ENCODE results near the gene PROCR.
"Not testable (repeated sequence)": the region's sequence is repeated elsewhere in the genome, so short reads cannot be mapped to it uniquely, and the experiment has no call there.

Gene PROCR

DNA sequence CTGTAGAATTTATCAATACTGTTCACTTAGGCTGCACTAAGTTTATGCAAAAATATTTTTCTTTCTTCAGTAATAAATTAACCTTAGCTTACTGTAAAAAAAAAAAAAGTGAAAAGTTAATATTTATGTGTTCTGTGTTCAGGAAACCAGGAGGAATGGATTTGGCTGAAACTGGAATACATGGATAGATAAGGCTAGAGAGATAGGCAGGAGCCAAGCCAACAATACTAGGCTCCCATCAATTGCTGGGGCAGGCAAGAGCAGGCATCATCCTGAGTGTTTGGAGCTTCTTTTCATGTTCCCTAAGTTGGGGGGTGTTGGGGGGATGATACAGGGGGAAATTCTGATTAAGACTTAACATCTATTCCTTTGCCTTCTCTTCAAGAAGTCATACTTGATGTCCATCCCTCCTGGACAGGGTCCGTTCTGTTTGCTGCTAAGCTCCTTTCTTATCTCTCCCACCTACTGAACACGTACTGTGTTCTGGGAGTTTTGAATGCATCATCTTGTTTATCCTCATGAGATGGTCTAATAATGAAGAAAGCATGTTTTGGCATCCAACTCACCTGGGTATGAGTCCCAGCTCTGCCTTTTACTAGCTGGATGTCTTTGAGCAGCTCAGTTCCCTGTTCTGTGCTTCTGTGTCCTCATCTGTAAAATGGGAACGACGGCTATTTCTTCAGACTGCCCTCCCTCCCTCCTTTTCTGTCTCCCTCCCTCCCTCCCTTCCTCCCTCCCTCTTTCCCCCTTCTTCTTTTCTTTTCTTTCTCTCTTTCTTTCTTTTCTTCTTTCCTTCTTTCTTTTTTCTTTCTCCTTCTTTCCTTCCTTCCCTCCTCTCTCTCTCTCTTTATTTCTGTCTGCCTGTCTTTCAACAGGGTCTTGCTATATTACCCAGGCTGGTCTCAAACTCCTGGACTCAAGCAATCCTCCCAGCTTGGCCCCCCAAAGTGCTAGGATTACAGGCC is 6.4 kb upstream of the PROCR start:
- DNase-seq: no peak

DNA sequence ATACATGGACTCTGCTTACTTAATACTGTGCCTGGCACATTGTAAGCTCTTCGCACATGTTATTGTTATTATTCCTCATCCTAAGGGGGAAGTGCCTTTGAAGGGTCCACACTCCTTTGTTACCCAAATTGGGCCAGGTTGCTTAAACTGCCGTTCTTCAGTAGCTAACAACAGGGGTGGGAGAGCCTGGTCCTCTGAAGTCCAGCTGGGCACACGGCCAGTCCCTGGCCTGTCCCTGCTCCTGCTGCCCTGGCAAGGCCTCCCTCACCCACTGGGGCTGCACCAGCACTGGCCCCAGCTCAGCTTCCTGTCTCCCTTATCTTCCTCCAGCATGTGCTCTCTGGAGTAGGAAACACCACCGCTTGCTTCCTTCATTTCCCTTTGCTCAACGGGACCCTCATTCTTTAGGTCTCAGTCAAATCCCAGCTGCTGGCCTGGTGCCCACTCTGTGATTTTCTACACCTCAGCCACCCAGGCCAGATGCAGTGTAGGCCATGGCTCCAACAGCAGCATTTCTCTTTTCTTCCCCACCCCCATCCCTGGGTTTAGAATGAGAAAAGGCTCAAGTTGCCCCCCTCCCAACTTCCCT is 5.5 kb upstream of the PROCR start:
- no peak for DNase-seq

DNA sequence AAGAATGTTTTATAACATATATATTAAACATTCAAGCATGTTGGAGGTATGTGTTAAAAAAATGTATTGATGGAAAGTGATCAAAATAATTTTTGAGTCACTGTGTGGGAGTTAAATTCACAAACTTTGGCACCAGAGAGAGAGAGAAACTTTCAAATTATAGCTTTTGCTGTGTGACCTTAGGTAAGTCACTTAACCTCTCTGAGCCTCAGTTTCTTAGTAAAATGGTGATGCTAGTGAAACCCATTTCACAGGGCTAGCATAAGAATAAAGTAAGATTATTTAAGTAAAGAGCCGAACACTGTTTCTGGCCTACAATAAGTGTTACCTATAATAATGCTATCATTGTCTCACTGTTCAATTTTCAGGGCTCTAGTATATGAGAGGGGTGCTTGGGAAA is 4.1 kb upstream of the PROCR start:
- no peak for DNase-seq

DNA sequence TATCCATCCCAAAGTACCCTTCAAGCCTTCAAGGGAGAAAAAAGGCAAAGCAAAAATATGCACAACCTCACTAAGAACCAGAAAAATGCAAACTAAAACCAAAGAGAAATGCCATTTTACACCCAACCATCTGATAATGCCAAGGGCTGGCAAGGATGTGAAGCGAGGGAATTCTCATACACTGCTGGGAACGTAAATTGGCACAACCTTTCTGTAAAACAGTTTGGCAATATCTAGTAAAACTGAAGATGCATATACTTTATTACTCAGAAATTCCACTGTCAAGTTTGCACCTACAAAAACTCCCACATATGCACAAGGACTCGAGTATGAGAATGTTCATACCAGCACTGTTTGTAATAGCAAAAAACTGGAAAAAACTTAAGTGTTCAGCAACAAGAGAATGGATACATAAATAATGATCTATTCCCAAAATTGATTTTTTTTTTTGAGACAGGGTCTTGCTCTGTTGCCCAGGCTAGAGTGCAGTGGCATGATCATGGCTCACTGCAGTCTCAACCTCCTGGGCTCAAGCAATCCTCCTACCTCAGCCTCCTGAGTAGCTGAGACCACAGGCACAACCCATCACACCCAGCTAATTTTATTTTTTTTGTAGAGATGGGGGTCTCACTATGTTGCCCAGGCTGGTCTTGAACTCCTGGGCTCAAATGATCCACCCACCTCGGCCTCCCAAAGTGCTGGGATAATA is 3.0 kb upstream of the PROCR start:
- DNase-seq: not testable (repeated sequence)

DNA sequence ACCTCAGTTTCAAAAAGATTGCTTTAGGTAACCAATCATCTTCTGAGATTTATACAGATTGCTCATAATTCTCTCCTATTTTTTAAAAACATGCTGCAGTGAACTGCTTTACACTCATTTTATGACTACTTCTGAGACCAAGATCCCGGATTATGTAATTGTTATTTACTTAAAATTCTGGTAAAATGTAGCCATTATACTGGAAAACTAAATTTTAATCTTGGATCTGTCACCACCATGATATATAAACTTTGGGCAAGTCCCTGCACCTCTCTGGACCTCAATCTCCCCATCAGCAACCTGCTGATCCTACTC is 477 bp upstream of the PROCR start:
- no peak for DNase-seq

DNA sequence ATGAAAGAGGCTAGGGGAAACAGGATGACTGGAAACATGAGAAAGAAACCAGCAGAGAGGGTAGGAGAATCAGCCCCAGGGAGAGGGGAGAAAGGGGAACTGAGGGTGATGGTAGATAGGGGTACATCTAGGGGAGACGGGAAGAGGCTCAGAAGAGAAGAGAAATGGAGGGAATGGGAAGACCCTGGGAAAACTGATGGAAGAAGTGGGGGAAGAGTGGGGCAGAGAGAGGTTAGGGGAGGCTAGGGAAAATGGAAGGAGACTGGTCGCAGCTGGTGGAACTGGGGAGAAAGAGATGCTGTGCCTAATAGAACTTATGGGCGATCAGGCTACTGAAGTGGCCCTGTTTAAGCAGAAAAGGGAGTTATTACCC is 548 bp downstream of the PROCR start:
- no peak for DNase-seq

DNA sequence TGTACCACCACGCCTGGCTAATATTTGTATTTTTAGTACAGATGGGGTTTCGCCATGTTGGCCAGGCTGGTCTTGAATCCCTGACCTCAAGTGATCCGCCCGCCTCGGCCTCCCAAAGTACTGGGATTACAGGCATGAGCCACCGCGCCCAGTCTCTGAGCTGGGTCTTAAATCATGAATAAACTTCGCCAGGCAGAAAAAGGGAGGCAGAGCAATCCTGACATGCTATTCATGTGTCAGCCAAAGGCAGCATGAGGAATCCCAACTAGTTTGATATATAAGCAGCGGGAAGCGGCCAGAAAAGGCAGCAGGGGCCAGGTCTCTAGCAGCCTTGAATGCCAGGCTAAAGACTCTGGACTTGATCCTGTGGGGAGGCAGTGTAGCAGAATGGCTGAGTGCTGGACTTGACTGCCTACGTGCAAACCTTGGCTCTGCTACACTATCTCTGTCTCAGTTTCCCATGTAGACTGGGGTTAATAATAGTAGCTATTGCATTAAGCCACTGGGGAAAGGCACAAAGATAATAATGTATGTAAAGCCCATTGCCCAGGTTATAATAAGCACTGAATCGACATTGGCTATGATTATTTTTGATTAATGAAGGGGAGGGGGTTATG is 1.8 kb downstream of the PROCR start:
- DNase-seq: no peak

DNA sequence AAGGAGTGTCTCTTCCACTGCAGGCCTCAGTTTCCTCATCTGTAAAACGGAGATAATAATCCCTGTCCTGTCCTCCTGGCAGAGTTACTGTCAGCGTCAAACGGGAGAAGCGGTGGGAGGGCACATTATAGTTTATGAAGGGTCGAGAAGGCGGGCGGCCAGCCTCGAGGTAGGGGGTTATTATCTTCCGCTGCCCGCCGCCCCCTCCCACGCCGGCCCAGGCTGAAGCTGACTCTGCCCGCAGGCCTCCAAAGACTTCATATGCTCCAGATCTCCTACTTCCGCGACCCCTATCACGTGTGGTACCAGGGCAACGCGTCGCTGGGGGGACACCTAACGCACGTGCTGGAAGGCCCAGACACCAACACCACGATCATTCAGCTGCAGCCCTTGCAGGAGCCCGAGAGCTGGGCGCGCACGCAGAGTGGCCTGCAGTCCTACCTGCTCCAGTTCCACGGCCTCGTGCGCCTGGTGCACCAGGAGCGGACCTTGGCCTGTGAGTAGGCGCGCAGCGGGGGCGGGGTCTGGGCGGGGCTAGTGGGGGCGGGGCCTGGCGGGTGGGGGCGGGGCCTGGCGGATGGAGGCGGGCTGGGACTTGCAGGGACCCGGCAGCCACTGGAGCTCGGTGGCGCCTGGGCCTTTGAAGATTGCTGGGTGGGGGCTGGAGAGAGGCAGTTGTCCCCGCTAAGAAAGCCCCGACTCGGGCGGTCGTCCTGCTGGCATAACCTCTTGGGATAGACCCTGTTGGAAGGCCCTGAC is 2.8 kb downstream of the PROCR start:
- no peak for DNase-seq

DNA sequence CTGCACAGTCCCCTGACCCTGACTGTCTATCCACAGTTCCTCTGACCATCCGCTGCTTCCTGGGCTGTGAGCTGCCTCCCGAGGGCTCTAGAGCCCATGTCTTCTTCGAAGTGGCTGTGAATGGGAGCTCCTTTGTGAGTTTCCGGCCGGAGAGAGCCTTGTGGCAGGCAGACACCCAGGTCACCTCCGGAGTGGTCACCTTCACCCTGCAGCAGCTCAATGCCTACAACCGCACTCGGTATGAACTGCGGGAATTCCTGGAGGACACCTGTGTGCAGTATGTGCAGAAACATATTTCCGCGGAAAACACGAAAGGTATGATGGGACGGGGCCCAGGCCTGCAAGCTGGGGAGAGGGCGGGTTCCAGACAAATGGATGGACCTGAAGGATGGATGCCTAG is 4.3 kb downstream of the PROCR start:
- DNase-seq: no peak

DNA sequence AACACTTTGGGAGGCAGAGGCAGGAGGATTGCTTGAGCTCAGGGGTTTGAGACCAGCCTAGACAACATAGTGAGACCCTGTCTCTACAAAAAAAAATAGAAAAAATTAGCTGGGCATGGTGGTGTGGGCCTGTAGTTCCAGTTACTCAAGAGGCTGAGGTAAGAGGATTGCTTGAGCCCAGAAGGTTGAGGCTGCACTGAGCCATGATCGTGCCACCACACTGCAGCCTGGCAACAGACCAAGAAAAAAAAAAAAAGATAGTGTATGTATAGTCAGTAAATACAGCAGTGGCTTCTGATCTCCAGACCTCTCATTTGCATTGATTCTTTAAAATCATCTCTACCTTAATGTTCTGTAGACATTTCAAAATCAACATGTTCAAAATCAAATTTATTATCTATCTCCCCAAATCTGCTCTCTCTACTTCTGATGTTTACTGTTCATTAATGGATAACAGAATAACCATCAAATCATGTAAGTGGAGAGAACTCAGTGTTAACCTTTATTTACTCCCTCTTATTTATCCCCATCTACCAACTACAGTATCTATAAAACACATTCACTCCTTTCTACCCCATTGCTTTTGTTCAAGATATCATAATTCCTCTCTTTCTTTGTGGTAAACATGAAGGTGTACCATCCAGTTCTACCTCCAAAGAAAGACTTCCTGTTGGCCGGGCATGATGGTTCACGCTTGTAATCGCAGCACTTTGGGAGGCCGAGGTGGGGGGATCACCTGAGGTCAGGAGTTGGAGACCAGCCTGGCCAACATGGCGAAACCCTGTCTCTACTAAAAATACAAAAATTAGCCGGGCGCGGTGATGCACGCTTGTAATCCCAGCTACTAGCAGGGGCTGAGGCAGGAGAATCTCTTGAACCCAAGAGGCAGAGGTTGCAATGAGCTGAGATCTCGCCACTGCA is 7.7 kb downstream of the PROCR start:
- DNase-seq: no peak

DNA sequence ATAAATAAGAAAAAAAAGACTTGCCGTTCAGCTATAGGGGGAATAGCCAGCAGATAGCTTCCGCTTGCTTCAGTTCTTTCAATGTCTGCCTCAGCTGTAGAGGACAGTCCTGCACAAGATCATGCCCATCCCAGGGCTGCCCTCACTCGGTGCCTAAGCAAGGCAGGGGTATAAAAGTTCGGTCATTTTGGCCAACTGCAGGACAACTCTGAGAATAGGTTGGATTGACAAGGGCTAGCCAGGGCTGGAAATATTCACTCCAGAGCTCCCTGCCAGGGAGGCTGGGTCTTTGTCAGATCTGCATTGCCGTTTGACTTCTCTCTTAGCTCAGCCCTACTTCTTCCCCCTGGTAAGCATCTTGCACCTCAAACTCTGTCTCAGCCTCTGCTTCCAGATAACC is 8.4 kb downstream of the PROCR start:
- DNase-seq: no peak

DNA sequence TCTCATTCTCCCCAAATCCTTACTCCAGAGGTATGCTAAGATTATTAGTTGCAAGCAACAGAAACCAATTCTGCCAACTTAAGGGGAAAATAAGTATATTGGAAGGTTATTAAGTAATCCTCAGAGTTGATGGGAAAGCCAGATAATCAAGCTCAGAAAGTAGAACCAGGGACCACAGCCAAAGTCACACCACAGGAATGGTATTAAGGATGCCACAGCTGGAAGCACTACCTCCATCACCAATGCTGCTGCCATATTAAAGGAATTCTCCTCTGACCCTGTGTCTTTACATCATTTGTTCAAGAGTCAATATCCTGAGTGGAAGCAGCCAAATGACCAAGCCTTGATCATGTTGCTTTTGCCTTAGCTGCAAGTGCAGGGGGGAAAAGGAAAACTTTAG is 9.9 kb downstream of the PROCR start:
- no peak for DNase-seq

DNA sequence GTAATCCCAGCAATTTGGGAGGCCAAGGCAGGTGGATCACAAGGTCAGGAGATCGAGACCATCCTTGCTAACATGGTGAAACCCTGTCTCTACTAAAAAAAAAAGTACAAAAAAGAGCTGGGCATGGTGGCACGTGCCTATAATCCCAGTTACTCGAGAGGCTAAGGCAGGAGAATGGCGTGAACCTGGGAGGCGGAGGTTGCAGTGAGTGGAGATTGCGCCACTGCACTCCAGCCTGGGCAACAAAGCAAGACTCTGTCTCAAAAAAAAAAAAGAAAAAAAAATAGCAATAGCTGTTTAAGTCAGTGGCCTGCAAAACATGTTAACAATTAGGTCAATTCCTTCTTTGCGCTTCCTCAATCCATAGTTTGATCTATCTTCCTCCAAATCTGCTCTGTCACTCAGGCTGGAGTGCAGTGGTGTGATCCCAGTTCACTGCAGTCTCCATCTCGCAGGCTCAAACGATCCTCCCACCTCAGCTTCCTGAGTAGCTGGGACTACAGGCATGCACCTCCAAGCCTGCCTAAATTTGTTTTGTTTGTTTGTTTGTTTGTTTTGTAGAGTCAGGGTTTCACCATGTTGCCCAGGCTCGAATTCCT is 14.9 kb downstream of the PROCR start:
- not testable (repeated sequence) for DNase-seq

DNA sequence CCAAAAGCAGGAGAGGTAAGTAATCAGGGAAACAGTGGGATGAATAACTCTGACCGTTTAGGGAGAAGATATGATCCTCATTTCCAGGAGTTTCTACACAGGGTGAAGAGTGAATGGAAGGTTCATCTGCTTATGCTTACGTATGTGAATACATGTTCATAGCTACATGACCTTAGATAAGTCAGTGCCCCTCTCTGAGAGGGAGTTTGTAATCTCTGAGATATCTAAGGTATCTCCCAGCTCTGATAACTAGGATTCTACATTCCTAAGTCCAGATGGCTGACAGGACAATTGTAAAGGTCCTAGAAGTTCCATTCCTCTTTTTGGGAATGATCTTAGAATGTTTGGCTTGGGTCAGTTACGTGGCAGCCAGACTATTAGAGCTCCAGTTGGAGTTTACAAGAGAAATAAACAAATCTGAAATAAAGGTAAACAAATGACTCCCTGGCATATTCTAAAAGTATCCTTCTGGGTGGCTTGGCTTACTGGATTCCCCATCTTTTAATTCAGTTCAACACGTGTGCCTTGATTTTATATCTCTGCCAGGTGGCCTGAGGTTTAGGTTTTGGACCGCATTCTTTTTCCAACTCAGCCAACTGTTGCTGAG is 15.8 kb downstream of the PROCR start:
- no peak for DNase-seq

DNA sequence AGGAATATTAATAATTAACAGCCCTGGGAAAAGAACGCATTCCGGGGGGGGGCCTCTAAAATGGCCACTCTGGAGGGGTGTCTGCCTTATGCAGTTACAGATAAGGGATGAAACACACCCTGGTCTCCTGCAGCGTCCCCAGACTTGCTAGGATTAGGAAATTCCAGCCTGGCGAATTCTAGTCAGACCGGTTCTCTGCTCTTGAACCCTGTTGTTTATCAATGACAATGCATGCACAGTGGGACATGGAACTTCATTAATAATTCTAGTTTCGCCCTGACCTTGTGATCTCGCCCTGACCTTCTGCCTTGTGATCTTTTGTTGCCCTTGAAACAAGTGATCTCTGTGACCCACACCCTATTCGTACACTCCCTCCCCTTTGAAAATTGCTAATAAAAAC is 17.4 kb downstream of the PROCR start:
- not testable (repeated sequence) for DNase-seq

DNA sequence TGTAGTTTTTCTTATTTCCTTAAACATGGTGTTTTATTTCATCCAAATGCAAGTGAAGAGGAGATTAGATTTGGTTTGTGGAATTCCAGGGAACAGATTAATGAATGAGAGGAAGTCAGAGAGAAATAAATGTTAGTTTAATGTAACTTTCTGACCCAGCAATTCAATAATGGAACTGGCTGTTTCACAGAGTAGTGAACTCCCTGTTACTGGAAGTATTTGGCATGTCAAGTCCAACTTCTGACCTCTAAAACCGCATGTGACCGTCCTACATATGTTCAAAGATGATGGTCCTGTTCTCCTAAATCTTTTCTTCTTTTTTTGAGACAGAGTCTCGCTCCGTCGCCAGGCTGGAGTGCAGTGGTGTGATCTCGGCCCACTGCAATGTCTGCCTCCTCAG is 18.7 kb downstream of the PROCR start:
- DNase-seq: no peak

DNA sequence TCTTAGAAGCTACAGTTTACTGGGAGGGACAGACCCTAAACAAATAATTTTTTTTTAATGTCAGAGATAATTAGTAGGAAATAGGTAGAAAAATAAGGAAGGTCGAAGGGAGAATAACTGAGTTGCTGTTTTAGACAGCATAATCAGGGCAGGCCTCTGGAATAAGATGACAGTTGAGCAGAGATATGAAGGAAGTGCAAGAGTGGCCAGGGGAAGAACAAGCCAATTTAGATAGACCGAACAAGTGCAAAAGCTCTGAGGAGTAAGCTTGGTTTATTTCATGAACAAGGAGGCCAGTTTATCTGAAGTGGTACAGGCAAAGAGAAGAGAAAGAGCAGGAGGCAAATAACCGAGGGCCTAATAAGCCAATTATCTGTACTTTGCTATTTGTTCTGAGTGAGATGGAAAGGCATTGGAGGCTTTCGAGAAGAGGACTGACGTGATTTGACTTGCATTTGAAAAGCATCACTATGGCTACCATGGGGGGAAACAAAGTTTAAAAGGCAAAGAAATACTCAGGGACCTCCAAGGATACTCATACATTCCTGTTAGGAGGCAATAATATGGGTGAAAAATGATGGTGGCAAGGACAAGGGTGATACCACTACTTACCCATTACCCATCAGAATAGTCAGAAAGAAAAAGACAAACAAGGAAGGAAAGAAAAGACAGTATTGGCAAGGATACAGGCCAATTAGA is 19.7 kb downstream of the PROCR start:
- DNase-seq: no peak

DNA sequence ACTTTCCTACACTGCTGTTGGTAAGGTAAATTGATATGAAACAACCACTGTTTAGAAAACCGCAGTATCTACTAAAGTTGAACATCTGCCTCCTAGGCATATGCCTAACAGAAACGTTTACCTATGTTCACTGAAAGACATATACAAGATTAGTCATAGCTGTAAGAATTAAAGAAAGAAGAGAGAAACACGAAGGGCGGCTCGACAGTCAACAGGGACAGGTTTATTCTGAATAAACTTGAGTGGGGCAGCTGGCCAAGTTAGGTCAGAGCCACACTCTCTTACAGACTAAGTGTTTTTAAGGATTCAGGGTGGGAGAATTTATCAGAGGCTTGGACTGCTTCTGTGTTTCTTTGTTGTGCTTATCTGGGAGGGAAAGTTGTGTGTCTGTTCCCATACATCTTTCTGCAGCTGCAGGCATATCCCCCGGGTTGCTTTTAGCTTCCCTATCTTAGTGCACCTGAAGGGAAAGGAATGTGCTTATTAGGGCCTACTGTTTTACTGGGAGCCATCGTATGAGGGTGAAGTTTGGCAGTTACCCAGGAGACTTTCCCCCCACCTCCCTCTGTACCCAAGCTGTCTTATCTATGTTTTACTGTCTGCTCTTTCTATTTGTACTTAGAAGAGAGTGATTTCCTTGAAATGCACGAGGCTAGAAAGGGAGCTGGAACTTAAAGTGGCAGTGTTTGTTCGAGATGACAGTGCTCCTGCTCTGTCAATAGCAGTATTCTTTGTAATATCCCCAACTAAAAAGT is 20.4 kb downstream of the PROCR start:
- DNase-seq: no peak

DNA sequence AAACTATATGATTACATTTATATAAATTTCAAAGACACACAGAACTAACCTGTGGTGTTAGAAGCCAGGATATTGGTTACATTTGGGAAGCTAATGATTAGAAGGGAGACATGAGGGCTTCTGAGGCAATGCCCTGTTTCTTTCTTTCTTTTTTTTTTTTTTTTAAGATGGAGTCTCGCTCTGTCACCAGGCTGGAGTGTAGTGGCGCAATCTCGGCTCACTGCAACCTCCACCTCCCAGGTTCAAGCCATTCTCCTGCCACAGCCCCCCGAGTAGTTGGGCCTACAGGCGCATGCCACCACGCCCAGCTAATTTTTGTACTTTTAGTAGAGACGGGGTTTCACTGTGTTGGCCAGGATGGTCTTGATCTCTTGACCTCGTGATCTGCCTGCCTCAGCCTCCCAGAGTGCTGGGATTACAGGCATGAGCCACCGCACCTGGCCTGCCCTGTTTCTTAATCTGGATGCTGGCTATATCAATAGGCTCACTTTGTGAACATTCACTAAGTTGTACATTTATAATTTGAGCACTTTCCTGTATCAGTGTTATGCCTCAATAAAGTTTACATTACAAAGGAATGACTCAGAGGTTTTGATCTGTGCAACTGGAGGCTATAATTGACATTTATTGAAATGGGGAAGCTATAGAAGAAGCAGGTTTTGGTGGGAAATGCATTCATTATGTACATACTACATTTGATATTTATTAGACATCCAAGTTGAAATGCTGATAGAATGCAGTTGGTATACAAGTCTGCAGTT is 21.3 kb downstream of the PROCR start:
- not testable (repeated sequence) for DNase-seq
